Measurements from ENCODE around the gene C6orf89.
A peak's percentile ranks its signal among the peaks of the same experiment; 100 is the strongest.
"Not testable (repeated sequence)": the region's sequence is repeated elsewhere in the genome, so short reads cannot be mapped to it uniquely, and the experiment has no call there.

Gene C6orf89

DNA sequence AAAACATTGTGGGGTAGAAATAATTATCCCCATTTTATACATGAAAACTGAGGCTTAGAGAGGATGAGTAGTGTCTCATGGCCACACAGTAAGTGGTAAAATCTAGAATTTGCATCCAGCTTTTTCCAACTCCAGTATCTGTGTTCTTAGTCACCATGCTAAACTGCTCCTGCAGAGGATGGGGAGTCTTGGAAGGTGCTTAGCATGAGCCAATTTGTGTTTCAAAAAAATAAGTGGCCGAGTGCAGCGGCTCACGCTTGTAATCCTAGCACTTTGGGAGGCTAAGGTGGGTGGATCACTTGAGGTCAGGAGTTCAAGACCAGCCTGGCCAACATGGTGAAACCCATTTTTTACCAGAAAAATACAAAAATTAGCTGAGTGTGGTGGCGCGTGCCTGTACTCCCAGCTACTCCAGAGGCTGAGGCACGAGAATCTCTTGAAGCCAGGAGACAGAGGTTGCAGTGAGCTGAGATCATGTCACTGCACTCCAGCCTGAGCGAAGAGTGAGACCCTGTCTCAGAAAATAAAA, 2.4 kb downstream of the C6orf89 start:
- no peak for DNase-seq (ENCODE audit: low read depth)

DNA sequence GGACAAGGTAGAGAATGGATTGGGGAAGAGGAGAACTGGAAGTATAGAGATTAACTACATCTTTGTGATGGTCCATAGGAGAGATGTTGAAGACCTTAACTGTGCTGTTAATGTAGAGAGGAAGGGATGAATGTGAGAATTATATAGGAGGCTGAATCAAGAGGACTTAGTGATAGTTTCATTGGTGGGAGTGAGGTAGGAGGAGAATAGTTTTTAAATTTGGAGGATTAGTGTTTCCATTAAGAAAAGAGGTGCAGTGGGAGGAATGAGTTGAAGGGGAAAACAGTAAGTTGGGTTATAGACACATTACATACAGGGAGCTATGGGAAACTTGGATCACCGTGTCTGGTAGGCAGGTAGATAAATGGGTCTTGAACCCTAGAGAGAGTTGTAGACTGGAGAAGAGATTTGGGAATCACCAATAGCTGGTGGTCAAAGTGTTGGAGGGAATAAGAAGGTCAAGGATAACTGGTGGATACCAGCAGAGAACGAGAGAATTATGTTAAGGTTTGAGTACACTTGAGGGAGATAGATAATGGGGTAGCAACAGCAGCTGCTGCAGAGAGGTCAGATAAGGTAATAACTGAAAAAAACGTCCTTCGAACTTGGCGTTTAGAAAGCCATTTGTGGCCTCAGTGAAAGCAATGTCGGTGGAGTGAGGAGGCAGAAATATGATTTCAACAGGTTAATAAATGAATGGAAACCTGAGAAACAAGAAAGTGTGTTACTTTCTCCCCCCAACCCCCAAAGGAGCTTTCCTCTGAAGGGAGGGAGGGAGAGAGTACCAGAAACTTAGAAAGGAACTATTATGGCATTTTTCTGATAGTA, 3.1 kb downstream of the C6orf89 start:
- DNase-seq (ENCODE audit: low read depth): no peak

DNA sequence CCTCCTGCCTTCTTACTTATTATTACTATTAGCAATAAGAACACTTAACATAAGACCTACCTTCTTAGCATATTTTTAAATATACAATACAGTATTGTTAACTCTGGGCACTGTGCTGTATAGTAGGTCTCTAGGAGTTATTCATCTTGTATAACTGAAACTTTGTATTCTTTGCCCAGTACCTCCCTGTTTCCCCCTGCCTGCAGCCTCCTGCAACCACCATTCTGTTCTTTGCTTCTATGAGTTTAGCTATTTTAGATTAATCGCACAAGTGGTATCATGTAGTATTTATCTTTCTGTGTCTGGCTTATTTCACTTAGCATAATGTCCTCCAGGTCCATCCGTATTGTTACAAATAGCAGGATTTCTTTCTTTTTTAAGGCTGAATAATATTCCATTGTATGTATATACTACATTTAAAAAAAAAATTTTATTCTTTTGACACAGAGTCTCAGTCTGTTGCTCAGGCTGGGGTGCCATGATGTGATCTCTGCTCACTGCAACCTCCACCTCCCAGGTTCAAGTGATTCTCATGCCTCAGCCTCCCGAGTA, 4.4 kb downstream of the C6orf89 start:
- DNase-seq (ENCODE audit: low read depth): no peak

DNA sequence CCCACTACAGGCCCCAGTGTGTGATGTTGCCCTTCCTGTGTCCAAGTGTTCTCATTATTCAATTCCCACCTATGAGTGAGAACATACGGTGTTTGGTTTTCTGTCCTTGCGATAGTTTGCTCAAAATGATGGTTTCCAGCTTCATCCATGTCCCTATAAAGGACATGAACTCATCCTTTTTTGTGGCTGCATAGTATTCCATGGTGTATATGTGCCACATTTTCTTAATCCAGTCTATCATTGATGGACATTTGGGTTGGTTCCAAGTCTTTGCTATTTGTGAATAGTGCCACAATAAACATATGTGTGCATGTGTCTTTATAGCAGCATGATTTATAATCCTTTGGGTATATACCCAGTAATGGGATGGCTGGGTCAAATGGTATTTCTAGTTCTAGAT, 5.4 kb downstream of the C6orf89 start:
- not testable (repeated sequence) for DNase-seq (ENCODE audit: low read depth)

DNA sequence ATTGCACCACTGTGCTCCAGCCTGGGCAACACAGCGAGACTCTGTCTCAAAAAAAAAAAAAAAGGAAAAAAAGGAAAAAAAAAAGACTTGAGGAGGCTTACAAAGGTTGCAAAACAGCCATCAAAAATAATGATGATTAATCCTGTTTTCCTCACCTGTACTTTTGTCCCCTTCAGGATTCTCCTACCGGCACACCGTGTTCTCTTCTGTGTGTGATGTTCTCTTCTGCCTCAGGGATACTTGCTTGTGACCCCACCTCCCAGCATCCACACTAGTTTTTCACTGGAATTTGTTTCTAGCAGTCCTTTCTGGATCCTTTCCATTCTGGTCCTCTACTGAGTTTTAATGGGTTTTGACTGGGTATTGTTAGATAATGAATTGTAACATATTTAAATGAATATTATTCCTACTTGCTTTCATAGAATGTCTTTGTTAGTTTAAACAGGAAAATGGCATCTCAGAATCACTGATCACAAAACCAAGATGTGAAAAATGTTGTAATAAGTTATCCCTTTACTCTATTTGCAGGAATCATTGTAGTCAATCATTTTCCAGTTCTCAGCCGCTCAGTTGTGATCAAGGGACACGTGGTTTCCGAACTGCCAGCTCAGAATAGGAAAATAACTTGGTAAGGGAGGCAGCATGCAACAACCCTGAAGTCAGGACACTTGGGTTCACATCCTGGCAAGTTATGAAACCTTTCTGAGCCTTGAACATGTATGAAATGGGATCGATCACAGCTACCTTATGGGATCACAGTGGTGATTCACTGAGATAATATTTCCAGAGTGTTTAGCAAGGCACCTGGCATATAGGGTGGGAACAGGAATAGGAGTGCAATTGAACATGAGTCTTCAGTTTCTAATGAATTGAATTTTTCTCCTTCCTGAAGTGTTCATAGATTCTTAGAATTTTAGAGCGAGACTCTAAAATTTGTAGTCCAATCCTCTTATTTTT, 8.5 kb downstream of the C6orf89 start:
- no peak for DNase-seq (ENCODE audit: low read depth)

DNA sequence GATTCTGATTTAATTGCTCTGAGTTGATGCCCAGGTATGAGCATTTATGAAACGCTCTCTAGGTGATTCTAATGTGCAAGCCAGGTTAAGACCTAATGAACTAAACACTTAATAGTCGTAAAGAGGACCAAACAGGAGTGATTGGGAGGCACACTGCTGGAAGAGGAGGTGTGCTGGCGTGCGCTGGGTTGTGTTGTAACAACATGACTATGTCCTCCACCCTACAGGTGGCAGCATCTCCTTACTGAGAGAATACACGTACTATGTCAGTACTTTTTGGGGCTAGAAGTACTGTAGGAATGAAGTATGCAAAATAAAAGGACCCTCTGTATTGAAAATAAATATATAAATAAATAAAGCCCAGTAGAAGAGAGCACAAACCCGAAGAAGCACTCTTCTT, 11.9 kb downstream of the C6orf89 start:
- DNase-seq (ENCODE audit: low read depth): no peak

DNA sequence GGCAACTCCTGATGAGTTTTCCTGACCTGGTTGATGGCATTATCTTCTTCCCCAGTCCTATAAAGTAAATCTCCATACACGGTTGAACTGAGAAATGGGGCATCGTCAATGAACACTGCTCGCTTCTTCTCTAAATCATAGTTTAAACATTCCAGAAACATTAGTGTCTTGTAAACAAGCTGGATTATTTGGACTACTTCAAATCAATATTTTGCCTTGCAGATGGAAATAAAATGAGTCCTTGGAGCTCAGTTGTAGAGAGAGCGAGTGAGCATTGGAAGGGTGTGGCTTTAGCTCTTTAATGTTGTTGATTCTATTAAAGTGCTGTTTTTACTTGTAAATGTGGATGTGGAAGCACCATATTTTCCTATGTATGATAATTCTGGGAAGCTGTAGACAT, 18.4 kb downstream of the C6orf89 start:
- no peak for DNase-seq (ENCODE audit: low read depth)

- no peak for DNase-seq (ENCODE audit: low read depth)
Measured at GRCh38 chr6:36904851-36905393, 19.2 kb downstream of the C6orf89 start.

DNA sequence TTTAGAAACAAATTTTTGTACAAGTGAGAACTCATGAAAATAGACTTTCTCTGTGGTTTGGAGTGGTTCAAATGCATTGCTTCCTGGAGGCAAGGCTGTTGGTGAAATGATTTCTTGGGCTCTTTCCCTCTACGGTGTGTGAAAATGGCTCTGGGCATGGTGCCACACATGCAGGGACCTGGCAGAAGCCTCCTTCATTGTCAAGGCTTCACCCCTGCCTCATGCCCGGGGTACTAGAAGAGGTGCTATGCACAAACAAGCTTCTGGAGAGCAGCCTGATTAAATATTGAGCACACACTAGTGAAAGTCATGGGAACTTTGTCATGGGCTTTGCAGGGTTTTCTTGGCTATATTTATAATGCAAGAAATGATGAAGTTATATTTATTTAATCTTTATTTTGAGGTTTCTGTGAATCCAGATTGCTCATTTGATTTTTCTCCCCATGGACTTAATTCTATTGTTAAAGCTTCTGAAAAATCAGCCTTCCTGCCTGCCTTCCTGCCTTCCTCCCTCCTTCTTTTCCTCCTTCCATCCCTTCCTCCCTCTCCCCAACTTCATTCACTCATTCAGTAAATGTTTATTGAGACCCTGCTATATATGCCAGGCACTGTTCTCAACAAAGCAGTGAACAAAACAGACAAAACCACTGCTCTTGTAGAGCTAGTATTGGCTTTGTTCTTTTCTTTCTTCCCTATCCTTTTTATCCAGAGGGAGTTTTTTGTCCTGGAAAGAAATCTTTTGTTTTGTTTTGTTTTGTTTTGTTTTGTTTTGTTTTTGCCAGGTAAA, 21.0 kb downstream of the C6orf89 start:
- DNase-seq (ENCODE audit: low read depth): no peak

- DNase-seq (ENCODE audit: low read depth): no peak
Measured at GRCh38 chr6:36907781-36908180, 22.0 kb downstream of the C6orf89 start.

DNA sequence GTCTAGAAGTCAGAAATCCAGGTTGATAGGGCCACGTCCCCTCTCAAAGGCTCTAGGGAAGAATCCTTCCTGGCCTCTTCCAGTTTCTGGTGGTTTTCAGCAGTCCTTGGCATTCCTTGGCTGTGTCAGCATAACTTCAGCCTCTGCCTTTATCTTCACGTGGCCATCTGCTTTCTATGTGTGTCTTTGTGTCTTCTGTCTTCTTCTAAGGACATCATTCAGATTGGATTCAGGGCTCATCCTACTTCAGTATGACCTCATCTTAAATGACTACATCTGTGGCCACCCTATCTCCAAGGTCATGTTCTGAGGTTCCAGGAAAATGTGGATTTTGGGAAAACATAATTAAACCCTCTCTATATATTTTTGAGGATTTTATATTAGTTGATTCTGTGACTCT, 23.0 kb downstream of the C6orf89 start:
- DNase-seq (ENCODE audit: low read depth): no peak

- no peak for DNase-seq (ENCODE audit: low read depth)
Measured at GRCh38 chr6:36912030-36912454, 26.3 kb downstream of the C6orf89 start.

DNA sequence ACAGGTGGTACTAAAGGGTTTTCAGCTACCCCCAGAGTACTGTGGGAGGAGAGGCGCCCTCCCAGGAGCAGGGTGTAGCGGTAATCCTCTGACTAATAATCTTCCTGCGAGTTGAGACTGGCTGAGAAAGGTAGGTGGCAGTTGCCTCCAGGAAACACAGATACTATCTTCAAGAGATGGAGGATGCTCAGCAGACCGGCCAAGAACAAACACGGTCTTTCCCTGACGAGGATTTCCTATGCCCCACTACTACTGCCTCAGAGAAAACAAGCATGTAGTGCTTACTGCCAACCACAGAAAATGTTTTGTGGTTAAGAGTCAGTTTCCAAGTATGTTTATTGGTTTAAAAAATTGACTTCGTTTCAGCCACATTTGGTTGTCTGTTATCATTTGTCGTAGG, 26.8 kb downstream of the C6orf89 start:
- DNase-seq (ENCODE audit: low read depth): peak; percentile 34

DNA sequence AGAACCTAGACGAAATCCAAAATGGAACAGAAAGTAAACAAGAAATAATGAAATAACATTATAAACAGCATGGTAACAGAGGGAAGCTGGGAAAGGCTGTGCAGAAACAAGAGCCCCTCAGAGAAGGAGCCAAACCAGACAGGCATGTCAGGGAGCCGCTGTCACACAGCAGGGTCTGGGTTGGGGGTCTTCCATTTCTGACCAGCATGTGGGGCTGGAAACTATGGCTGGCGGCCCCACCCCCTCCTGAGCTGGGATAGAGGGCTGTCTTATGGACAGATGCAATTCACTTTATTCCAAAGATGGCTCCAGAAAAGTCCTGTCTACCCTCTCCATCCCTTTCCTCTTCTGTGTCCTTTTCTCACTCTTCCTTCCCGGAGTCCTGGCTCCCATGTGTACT, 27.3 kb downstream of the C6orf89 start:
- DNase-seq (ENCODE audit: low read depth): no peak

GRCh38 chr6:36914227-36914794, 28.6 kb downstream of the C6orf89 start:
- DNase-seq (ENCODE audit: low read depth): no peak

GRCh38 chr6:36915599-36915998, 29.8 kb downstream of the C6orf89 start:
- DNase-seq (ENCODE audit: low read depth): no peak

DNA sequence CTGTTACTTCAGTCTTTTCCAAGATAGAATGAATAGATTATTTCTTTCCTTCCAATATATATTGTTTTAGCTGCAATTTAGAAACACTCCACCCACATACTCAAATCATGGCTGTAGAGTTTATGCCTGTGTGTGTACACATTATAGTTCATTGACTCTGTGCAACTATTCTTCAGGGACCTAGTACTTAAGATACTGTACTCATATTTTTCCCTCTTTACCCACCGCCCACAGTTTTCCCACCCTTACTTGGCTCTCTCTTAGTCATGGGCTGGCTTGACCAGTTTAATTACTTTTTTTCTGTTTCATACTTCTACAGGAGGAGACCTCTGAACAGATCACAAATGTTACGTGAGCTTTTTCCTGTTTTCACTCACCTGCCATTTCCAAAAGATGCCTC, 30.4 kb downstream of the C6orf89 start:
- no peak for DNase-seq (ENCODE audit: low read depth)

GRCh38 chr6:36917541-36918193, 31.9 kb downstream of the C6orf89 start:
- DNase-seq (ENCODE audit: low read depth): no peak

DNA sequence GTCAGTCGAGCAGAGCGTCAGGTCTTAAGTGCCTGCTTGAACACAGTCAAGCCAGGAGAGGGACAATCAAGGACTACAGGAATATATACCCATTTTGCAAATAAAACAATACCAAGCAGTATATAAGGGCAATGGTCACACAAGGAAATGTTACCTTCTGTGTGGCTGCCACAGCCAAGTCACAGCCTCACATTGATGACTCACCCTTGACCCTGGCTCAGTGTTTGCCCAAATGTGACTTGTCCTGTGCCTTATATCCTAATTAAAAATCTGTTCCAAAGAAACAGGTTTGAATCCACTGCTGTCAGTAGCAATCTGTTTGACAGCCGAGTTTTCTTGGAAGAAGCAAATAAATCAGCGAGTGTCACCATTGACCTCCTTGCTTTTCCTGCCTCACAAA, 34.3 kb downstream of the C6orf89 start:
- DNase-seq (ENCODE audit: low read depth): no peak

DNA sequence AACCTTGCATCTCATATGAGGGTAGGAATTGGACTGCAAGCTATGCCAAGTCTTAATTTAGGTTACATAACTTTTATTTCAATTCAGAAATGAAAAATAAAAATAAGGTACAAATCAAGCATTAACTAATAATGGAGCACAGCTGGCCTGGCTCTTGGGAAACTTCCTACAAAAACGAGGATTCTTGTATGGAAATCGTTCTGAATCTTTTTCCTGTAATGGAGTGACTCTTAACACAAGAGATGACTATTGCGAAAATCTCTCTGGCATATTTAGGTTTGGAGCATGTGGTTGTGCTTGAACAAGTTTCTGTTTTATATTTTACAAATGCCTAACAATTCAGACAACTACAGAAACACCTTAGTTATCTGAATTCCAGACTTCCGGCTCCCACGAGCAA, 34.8 kb downstream of the C6orf89 start:
- DNase-seq (ENCODE audit: low read depth): no peak

- no peak for DNase-seq (ENCODE audit: low read depth)
Measured at GRCh38 chr6:36924131-36924530, 38.4 kb downstream of the C6orf89 start.
